GM12891 (cell line): ENCODE measurements around the gene NEXN.
"Not testable (repeated sequence)": the region's sequence is repeated elsewhere in the genome, so short reads cannot be mapped to it uniquely, and the experiment has no call there.

Source experiments
- PAX5 ChIP-seq: IDR thresholded peaks from 2 replicates; pipeline ENCODE4 v1.6.1; 2011; ENCODE audit warnings: low read length, moderate library complexity, mild to moderate bottlenecking; ENCODE audit not compliant: insufficient read depth, severe bottlenecking
- POLR2A ChIP-seq: IDR thresholded peaks from 2 replicates; pipeline ENCODE4 v1.6.1; 2011; ENCODE audit warnings: low read depth, low read length, control low read depth
- POLR2AphosphoS5 ChIP-seq: IDR thresholded peaks from 2 replicates; pipeline ENCODE4 v1.6.1; 2011; ENCODE audit warnings: low read depth, low read length, control low read depth
- POU2F2 ChIP-seq: IDR thresholded peaks from 2 replicates; pipeline ENCODE4 v1.6.1; 2011; ENCODE audit warnings: low read depth, mild to moderate bottlenecking, control low read depth, low read length, moderate library complexity
- SPI1 ChIP-seq: IDR thresholded peaks from 2 replicates; pipeline ENCODE4 v1.6.1; 2011; ENCODE audit warnings: low read depth, low read length, control low read depth
- TAF1 ChIP-seq: IDR thresholded peaks from 2 replicates; pipeline ENCODE4 v1.6.1; 2011; ENCODE audit warnings: low read depth, low read length, control low read depth

DNA sequence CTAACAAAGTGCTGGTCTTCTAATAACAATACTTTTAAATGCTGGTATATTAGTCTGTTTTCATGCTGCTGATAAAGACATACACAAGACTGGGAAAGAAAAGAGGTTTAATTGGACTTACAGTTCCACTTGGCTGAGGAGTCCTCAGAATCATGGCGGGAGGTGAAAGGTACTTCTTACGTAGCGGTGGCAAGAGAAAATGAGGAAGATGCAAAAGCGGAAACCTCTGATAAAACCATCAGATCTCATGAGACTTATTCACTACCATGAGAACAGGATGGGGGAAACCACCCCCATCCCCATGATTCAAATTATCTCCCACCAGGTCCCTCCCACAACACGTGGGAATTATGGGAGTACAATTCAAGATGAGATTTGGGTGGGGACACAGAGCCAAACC lies 30.5 kb downstream of the NEXN start:
- not testable (repeated sequence) for TF ChIP-seq POU2F2, POLR2AphosphoS5, POLR2A, TAF1, SPI1, PAX5
